Testis (tissue), 2 donors: Measurements from ENCODE around the gene C3orf49.

Source experiments
- CTCF ChIP-seq, 3 experiments: fragments of 450-650 bp in 2 of 3; fragments of 200-600 bp in 1 of 3; sonication (generic) in 1 of 3; IDR thresholded peaks; one replicate each; pipeline ENCODE4 v1.5.1; 2016 to 2019; ENCODE audit warnings: antibody characterized with exemption in 3 of 3, mild to moderate bottlenecking in 2 of 3, moderate library complexity in 1 of 3
- POLR2A ChIP-seq: fragments of 450-650 bp; IDR thresholded peaks from one replicate; pipeline ENCODE4 v1.6.1; 2017; ENCODE audit warnings: antibody characterized with exemption, mild to moderate bottlenecking, moderate library complexity

- TF ChIP-seq CTCF (IDR thresholded peaks at IDR 0.05): no peak
- no peak for TF ChIP-seq POLR2A
Measured at GRCh38 chr3:63798544-63798943, 20.6 kb upstream of the C3orf49 start.
